Measurements from ENCODE around the gene ADAMTS12.

- TF ChIP-seq CTCF (IDR thresholded peaks at IDR 0.05; ENCODE audit: low read depth, low read length) (no peak), EZH2phosphoT487 (IDR thresholded peaks at IDR 0.05; ENCODE audit: low read depth) (no peak)
Observed at GRCh38 chr5:33828626-33829308, 63.0 kb downstream of the ADAMTS12 start.
